A673 (cell line): ENCODE measurements around the gene RALGAPA2. TPM values are rescaled to one million over a fixed set of nuclear protein-coding genes. Genes with fewer than 3 reads are reported as not detected.

Experiments used
- BruUV-seq: library from RNA; stranded (reverse); fragments of 400-500 nt; replicated peaks from 2 replicates; lab custom pipeline; 2021; lab: Mats Ljungman, UMichigan
- CTCF ChIA-PET: fragments of 300-600 bp; sonication (Branson Sonifier 250); formaldehyde crosslinking; loops from one replicate; lab custom pipeline; 2022; ENCODE audit warnings: antibody characterized with exemption; lab: Charles Lee
- POLR2A ChIA-PET: fragments of 300-600 bp; sonication (Branson Sonifier 250); formaldehyde crosslinking; loops from one replicate; lab custom pipeline; 2022; ENCODE audit warnings: antibody characterized with exemption; ENCODE audit not compliant: low non-redundant PET; lab: Charles Lee
- DNase-seq: peaks from one replicate; pipeline ENCODE4 v3.0.0-alpha.2; 2015; ENCODE audit warnings: low spot score
- H3K27ac ChIP-seq: fragments of 200-600 bp; sonication (generic); 2 replicates; pipeline ENCODE4 v1.5.1; 2016; ENCODE audit warnings: mixed run types, low read depth, mild to moderate bottlenecking, mixed read lengths, antibody characterized with exemption, low read length; ENCODE audit not compliant: poor library complexity, severe bottlenecking
- H3K27me3 ChIP-seq: fragments of 200-600 bp; sonication (generic); replicated peaks from 2 replicates; pipeline ENCODE4 v1.6.1; 2017; ENCODE audit warnings: mixed run types, low read depth, mild to moderate bottlenecking, mixed read lengths, antibody characterized with exemption, low read length; ENCODE audit not compliant: insufficient read depth, poor library complexity
- H3K36me3 ChIP-seq: fragments of 200-600 bp; sonication (generic); 2 replicates; pipeline ENCODE4 v1.6.1; 2016; ENCODE audit warnings: mixed run types, mild to moderate bottlenecking, mixed read lengths, antibody characterized with exemption, low read length; ENCODE audit not compliant: insufficient read depth, poor library complexity, severe bottlenecking
- H3K4me1 ChIP-seq: fragments of 200-600 bp; sonication (generic); 2 replicates; pipeline ENCODE4 v1.6.1; 2017; ENCODE audit warnings: mixed run types, mild to moderate bottlenecking, mixed read lengths, antibody characterized with exemption, low read length; ENCODE audit not compliant: insufficient read depth, poor library complexity, severe bottlenecking
- H3K4me3 ChIP-seq: fragments of 200-600 bp; sonication (generic); 2 replicates; pipeline ENCODE4 v1.5.1; 2016; ENCODE audit warnings: low read depth, mixed run types, mild to moderate bottlenecking, mixed read lengths, low read length; ENCODE audit not compliant: poor library complexity, severe bottlenecking
- H3K9me3 ChIP-seq: fragments of 200-600 bp; sonication (generic); 2 replicates; pipeline ENCODE4 v1.6.1; 2016; ENCODE audit warnings: mixed run types, low read depth, mild to moderate bottlenecking, mixed read lengths, antibody characterized with exemption, low read length; ENCODE audit not compliant: poor library complexity, severe bottlenecking
- EZH2 ChIP-seq: fragments of 200-600 bp; sonication (generic); IDR thresholded peaks from 2 replicates; pipeline ENCODE4 v1.6.1; 2017; ENCODE audit warnings: borderline replicate concordance, low read depth, mild to moderate bottlenecking, mixed read lengths, antibody characterized with exemption, low read length; ENCODE audit not compliant: poor library complexity, severe bottlenecking
- intact Hi-C: fragments of 100-400 bp; cut with micrococcal nuclease; formaldehyde crosslinking; loops from one replicate; pipeline ENCODE4 v1.10.0; 2022; ENCODE audit not compliant: unreplicated experiment
- total RNA-seq: library from RNA; stranded (reverse); gene quantifications from 2 replicates; pipeline ENCODE4 v1.2.3, GENCODE V29; 2021
- TF ChIP-seq, protein P1 (sequence below): fragments of 300-800, 200-600 bp; sonication (generic); conservative IDR thresholded peaks from 2 replicates; pipeline ENCODE4 v1.5.1; 2017; ENCODE audit warnings: low read depth, mild to moderate bottlenecking, antibody characterized with exemption, low read length, moderate library complexity, mixed read lengths

RALGAPA2 gene
- total RNA-seq, 1 experiment from 2014 or later: 32.4 TPM

DNA sequence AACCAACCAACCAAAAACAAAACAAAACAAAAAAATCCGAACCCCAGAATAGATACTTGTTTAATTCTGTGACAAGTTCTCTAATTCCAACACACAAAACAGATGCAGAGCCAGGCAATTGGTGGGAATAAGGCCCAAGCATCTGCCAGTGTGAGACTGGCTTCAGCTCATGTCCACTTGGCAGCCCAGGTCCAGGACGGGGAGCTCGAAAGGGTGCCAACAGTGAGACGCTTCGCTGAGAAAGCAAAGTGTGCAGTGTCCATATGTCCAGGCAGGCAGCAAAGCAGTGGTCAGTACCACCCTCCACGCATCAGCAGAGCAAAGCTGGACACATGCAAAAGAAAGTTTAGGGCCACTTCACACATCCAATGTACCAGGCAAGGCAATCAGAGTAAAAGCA lies 102.9 kb downstream of the RALGAPA2 start:
- BruUV-seq: no TSS peak
- POLR2A ChIA-PET: no interaction called here
- CTCF ChIA-PET: no interaction called here

DNA sequence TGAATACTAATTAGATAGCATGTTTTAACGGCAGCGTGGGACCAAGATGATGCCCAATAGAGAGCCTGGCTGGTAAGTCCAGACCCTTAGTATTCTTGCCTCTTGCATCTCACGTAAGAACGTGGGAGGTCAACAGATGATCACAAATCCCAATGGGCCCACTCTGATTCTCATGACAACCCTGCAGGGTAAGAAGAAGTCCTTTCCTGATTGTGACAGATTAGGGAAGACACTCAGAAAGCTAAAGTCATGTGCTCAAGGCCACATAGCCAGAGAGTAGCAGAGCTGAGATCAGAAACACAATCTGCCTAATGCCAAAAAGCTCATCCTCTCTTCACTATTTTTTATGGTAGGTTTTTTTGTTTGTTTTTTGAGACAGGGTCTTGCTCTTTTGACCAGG lies 103.8 kb downstream of the RALGAPA2 start:
- BruUV-seq: no TSS peak
- Histone ChIP-seq H3K9me3 (no peaks in the 10 kb centered on the region), H3K4me1 (no peaks in the 10 kb centered on the region), H3K4me3 (no peak overlapping the region), H3K27me3 (no peaks in the 10 kb centered on the region), H3K27ac (no peak overlapping the region), H3K36me3 (no peaks in the 10 kb centered on the region)
- CTCF ChIA-PET: no interaction called here
- DNase-seq: no peak
- POLR2A ChIA-PET: no interaction called here
- intact Hi-C loops: no loop called here
- no peak for TF ChIP-seq EZH2
- TF ChIP-seq, protein P1, sequence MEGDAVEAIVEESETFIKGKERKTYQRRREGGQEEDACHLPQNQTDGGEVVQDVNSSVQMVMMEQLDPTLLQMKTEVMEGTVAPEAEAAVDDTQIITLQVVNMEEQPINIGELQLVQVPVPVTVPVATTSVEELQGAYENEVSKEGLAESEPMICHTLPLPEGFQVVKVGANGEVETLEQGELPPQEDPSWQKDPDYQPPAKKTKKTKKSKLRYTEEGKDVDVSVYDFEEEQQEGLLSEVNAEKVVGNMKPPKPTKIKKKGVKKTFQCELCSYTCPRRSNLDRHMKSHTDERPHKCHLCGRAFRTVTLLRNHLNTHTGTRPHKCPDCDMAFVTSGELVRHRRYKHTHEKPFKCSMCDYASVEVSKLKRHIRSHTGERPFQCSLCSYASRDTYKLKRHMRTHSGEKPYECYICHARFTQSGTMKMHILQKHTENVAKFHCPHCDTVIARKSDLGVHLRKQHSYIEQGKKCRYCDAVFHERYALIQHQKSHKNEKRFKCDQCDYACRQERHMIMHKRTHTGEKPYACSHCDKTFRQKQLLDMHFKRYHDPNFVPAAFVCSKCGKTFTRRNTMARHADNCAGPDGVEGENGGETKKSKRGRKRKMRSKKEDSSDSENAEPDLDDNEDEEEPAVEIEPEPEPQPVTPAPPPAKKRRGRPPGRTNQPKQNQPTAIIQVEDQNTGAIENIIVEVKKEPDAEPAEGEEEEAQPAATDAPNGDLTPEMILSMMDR: no peak

More for the DNA sequence above, 102.9 kb downstream of the RALGAPA2 start:
- Histone ChIP-seq H3K4me1 (no peaks in the 10 kb centered on the region), H3K36me3 (no peaks in the 10 kb centered on the region), H3K27ac (no peak overlapping the region), H3K9me3 (no peaks in the 10 kb centered on the region), H3K4me3 (no peak overlapping the region), H3K27me3 (no peaks in the 10 kb centered on the region)
- intact Hi-C loops: no loop called here
- DNase-seq: no peak
- no peak for TF ChIP-seq EZH2
- TF ChIP-seq, protein P1: no peak

DNA sequence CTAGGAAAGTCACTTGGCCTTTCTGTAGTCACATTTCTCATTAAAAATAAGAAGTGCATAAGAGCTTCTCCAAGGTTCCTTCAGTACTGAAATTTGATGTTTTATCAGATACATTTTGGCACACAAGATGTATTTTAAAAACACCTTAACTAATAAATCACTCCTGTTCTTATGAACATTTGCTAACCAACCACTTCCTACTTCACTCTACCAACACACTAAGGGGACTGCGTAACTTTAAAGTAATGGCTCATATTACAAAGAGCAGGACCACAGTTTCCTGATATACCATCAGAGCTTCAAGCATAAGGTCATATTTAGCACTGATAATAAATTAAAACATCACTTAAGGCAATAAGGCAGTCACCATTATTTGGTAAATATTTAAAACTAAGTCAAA lies 104.4 kb downstream of the RALGAPA2 start:
- intact Hi-C loops: no loop called here
- H3K27me3 ChIP-seq: no peaks in the 10 kb centered on the region
- no peaks in the 10 kb centered on the region for H3K9me3 ChIP-seq
- no peak for DNase-seq
- POLR2A ChIA-PET: no interaction called here
- TF ChIP-seq, protein P1: no peak
- TF ChIP-seq EZH2: no peak
- H3K4me3 ChIP-seq: no peak overlapping the region
- H3K36me3 ChIP-seq: no peaks in the 10 kb centered on the region
- CTCF ChIA-PET: no interaction called here
- BruUV-seq: no TSS peak
- H3K27ac ChIP-seq: no peak overlapping the region
- H3K4me1 ChIP-seq: no peaks in the 10 kb centered on the region
